ENCODE measurements around the gene OBP2A. TPM values are rescaled to one million over a fixed set of nuclear protein-coding genes. Genes with fewer than 3 reads are reported as not detected.

The OBP2A gene
- total RNA-seq, 4 donors from 2014 or later: not detected

GRCh38 chr9:135507104-135508035, 38.6 kb upstream of the OBP2A start:
- Histone ChIP-seq H3K36me3 (peaks cover 0 to 34% of the 10 kb centered on the region in 2 donors), H3K9me3 (peaks cover 0 to 16% (median 0%) of the 10 kb centered on the region in 3 donors), H3K4me3 (no peak overlapping the region), H3K27ac (no peak overlapping the region), H3K4me1 (peaks cover 0 to 13% (median 0%) of the 10 kb centered on the region in 3 donors), H3K27me3 (no peaks in the 10 kb centered on the region)
- ATAC-seq: no peak
- 90 to 92% methylated on average over 2 to 6 of the region's 23 CpGs for WGBS, 2 donors (ENCODE audit: low coverage in 1 of 2)
- TF ChIP-seq EP300 (IDR thresholded peaks at IDR 0.05) (no peak), CTCF (IDR thresholded peaks at IDR 0.05) (no peak), POLR2AphosphoS5 (IDR thresholded peaks at IDR 0.05) (no peak), POLR2A (IDR thresholded peaks at IDR 0.05) (no peak)

GRCh38 chr9:135508211-135508820, 37.6 kb upstream of the OBP2A start:
- no peak for TF ChIP-seq CTCF (IDR thresholded peaks at IDR 0.05)
- no peak for TF ChIP-seq POLR2AphosphoS5 (IDR thresholded peaks at IDR 0.05)
- no peak for TF ChIP-seq POLR2A (IDR thresholded peaks at IDR 0.05)
- no peak for TF ChIP-seq EP300 (IDR thresholded peaks at IDR 0.05)
- Histone ChIP-seq H3K9me3 (peaks cover 0 to 16% (median 0%) of the 10 kb centered on the region in 3 donors), H3K4me1 (peaks cover 0 to 5% (median 0%) of the 10 kb centered on the region in 3 donors), H3K27me3 (no peaks in the 10 kb centered on the region), H3K27ac (no peak overlapping the region), H3K36me3 (peaks cover 0 to 25% of the 10 kb centered on the region in 2 donors), H3K4me3 (no peak overlapping the region)
- ATAC-seq: no peak
- WGBS, 2 donors (ENCODE audit: low coverage in 1 of 2): 83% methylated on average over 2 of the region's 9 CpGs; no CpG with 5 or more reads in 1 of the 2 donors

GRCh38 chr9:135509458-135509857, 36.5 kb upstream of the OBP2A start:
- Histone ChIP-seq H3K4me1 (peaks cover 0 to 5% (median 0%) of the 10 kb centered on the region in 3 donors), H3K36me3 (peaks cover 0 to 13% of the 10 kb centered on the region in 2 donors), H3K4me3 (no peak overlapping the region), H3K27me3 (peaks cover under 1% of the 10 kb centered on the region), H3K9me3 (peaks cover 0 to 16% (median 0%) of the 10 kb centered on the region in 3 donors), H3K27ac (no peak overlapping the region)
- ATAC-seq: no peak
- no peak for TF ChIP-seq POLR2AphosphoS5 (IDR thresholded peaks at IDR 0.05)
- TF ChIP-seq EP300 (IDR thresholded peaks at IDR 0.05): no peak
- no peak for TF ChIP-seq CTCF (IDR thresholded peaks at IDR 0.05)
- no peak for TF ChIP-seq POLR2A (IDR thresholded peaks at IDR 0.05)
- WGBS, 2 donors (ENCODE audit: low coverage in 1 of 2): 83 to 95% methylated on average over 2 of the region's 2 CpGs

GRCh38 chr9:135512241-135512603, 33.7 kb upstream of the OBP2A start:
- no peak overlapping the region for H3K27ac ChIP-seq
- H3K4me3 ChIP-seq: no peak overlapping the region
- no peak for ATAC-seq
- 45 to 60% methylated on average over 7 of the region's 10 CpGs for WGBS, 2 donors (ENCODE audit: low coverage in 1 of 2)
- H3K9me3 ChIP-seq: peaks cover 0 to 16% (median 0%) of the 10 kb centered on the region in 3 donors
- H3K27me3 ChIP-seq: peaks cover 21% of the 10 kb centered on the region
- H3K36me3 ChIP-seq: no peaks in the 10 kb centered on the region
- no peak for TF ChIP-seq POLR2AphosphoS5 (IDR thresholded peaks at IDR 0.05)
- no peak for TF ChIP-seq CTCF (IDR thresholded peaks at IDR 0.05)
- TF ChIP-seq POLR2A (IDR thresholded peaks at IDR 0.05): no peak
- no peak for TF ChIP-seq EP300 (IDR thresholded peaks at IDR 0.05)
- H3K4me1 ChIP-seq: no peaks in the 10 kb centered on the region

Data from gastroesophageal sphincter (tissue), 4 donors.